Measurements from ENCODE around the gene KLHDC7A.

DNA sequence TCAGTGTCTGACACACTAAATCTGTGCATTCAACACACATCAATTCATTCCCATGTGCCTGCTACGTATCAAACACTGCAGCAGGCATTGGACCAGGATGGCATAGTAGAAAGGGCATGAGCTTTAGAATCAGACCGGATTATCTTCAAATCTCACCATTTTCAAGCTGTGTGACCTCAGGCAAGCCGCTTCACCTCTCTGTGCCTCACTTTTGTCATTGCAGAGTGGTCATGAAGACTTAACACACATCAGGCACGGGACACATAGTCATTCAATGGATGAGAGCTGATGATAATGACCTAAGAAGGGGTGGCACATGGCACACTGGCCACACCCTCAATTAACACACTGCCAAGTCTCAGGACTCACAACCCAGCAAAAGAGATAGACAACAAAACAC, 46.8 kb downstream of the KLHDC7A start:
- TF ChIP-seq, protein P1, sequence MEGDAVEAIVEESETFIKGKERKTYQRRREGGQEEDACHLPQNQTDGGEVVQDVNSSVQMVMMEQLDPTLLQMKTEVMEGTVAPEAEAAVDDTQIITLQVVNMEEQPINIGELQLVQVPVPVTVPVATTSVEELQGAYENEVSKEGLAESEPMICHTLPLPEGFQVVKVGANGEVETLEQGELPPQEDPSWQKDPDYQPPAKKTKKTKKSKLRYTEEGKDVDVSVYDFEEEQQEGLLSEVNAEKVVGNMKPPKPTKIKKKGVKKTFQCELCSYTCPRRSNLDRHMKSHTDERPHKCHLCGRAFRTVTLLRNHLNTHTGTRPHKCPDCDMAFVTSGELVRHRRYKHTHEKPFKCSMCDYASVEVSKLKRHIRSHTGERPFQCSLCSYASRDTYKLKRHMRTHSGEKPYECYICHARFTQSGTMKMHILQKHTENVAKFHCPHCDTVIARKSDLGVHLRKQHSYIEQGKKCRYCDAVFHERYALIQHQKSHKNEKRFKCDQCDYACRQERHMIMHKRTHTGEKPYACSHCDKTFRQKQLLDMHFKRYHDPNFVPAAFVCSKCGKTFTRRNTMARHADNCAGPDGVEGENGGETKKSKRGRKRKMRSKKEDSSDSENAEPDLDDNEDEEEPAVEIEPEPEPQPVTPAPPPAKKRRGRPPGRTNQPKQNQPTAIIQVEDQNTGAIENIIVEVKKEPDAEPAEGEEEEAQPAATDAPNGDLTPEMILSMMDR (IDR thresholded peaks at IDR 0.05; ENCODE audit: insufficient read depth, low read length, poor library complexity, severe bottlenecking): no peak
- TF ChIP-seq EZH2phosphoT487 (conservative IDR thresholded peaks at IDR 0.05; ENCODE audit: low read length): no peak
